Upper lobe of left lung (tissue), 4 donors: ENCODE results near the gene ULBP2.

Source experiments
- EP300 ChIP-seq, 4 donors: sonication (generic); formaldehyde crosslinking; IDR thresholded peaks; one replicate each; pipeline ENCODE4 v1.5.1; 2017; ENCODE audit warnings: antibody characterized with exemption in 4 of 4, control low read depth in 2 of 4
- TF ChIP-seq, protein P1 (sequence below), 6 experiments: fragments of 450-650 bp in 4 of 6; fragments of 200-600 bp in 2 of 6; sonication (generic) in 2 of 6; IDR thresholded peaks; one replicate each; pipeline ENCODE4 v1.5.1; 2016 to 2019; ENCODE audit warnings: antibody characterized with exemption in 6 of 6

- TF ChIP-seq, protein P1, sequence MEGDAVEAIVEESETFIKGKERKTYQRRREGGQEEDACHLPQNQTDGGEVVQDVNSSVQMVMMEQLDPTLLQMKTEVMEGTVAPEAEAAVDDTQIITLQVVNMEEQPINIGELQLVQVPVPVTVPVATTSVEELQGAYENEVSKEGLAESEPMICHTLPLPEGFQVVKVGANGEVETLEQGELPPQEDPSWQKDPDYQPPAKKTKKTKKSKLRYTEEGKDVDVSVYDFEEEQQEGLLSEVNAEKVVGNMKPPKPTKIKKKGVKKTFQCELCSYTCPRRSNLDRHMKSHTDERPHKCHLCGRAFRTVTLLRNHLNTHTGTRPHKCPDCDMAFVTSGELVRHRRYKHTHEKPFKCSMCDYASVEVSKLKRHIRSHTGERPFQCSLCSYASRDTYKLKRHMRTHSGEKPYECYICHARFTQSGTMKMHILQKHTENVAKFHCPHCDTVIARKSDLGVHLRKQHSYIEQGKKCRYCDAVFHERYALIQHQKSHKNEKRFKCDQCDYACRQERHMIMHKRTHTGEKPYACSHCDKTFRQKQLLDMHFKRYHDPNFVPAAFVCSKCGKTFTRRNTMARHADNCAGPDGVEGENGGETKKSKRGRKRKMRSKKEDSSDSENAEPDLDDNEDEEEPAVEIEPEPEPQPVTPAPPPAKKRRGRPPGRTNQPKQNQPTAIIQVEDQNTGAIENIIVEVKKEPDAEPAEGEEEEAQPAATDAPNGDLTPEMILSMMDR (IDR thresholded peaks at IDR 0.05), result no peak
- TF ChIP-seq EP300 (IDR thresholded peaks at IDR 0.05), result no peak
Observed at GRCh38 chr6:149974825-149975224, 33.0 kb downstream of the ULBP2 start.
